HG03432 (cell line): ENCODE results near the gene CRB3.
"Not testable (repeated sequence)": the region's sequence is repeated elsewhere in the genome, so short reads cannot be mapped to it uniquely, and the experiment has no call there.

Experiments used
- ATAC-seq: cut with Tn5 transposase; IDR thresholded peaks from one replicate; pipeline ENCODE4 v1.9.1; 2021; ENCODE audit warnings: mild to moderate bottlenecking, moderate library complexity; ENCODE audit not compliant: unreplicated experiment

Gene CRB3, protein sequence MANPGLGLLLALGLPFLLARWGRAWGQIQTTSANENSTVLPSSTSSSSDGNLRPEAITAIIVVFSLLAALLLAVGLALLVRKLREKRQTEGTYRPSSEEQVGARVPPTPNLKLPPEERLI

DNA sequence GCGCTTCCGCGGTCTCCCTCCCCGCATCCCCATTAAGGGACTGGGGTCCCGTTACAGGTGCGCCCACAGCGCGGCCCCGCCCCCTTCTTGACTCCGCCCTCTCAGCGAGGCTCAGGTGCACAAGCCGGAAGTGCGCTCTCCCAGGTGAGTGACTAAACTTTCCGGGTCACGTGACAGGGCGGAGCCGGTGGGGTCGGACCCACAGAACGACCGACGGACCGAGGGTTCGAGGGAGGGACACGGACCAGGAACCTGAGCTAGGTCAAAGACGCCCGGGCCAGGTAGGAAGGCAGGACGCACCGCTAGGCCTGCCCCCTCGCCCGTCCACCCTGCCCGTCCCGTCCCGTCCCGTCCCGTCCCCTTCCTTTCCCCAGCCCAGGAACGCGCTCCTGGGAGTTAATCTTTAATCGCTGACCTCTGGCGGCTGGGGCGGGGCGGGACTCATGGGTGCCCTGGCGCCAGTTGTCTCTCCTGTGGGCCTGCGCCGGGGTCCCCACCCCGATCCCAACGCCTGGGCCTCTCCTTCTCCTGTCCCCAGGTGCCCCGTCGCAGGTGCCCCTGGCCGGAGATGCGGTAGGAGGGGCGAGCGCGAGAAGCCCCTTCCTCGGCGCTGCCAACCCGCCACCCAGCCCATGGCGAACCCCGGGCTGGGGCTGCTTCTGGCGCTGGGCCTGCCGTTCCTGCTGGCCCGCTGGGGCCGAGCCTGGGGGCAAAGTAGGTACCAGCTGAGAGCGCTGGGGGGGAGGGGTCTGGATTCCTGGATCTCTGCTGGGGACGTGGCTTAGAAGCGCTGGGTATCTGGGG is at the start of gene CRB3:
CRB3 (plus strand) TSS at position 202 of the 804 bp plus-strand sequence; CDS start at position 633, 431 bp downstream.
- ATAC-seq: no peak

DNA sequence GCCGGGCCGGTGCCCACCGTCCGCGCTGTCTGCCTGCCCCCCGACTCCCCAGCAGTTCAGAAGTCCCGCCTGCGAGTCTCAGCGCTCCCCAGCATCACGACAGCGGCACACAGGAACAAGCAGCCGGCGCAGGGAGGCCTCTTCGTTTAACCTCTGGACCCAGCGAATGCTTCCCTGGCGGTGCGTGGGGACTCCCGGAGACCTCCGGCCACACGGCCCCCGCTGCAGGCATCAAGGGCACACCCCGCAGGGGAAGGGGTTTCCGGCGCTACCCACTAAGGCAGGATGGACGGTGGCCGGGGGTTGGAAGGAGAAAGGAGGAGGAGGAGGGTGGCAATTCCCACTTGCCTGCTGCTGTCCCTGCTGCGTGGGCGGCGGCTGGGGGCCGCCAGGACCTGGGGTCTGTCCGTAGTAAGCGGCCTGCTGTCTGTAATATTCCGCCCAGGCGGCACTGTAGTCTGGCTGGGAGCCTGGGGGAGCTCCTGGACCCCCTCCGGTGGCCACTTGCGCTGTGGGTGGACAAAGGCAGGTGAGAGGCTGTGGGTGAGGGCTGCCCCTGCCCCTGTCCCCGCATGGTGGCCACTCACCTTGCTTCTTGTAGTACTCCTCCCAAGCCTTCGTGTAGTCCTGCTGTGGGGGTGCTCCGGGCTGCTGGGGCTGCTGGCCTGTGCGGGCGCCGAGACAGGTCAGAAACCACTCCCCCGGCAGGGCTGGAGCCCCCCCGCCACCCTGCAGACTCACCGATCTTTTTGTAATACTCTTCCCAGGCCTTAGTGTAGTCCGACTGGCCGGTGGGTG is 49.1 kb upstream of the CRB3 start:
- no peak for ATAC-seq

DNA sequence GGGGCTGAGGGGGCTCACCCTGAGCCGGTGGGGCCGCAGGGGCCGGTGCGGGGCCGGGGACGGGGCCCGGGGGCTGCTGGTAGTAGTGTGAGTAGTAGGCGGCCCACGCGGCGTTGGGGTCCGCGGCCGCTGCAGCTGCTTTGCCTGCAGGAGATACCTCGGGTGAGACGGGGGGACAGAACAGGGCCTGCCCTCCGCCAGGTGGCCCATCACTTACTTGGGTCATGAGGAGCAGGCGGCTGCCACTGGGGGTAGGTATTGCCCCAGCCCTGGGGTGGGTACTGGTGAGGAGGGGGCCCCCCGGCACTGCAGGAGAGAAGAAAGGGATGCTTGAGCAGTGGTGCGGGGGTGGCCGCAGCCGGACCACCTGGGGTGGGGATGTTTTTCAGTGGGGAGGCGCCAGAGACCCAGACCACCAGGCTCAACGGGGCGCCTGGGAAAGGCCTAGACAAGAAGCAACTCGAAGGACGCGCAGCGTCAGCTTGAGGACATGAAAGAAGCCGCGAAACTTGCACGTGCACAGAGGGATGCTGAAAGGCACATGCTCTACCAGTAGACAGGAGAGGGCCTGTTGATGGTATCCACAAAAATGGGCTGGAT is 48.4 kb upstream of the CRB3 start:
- no peak for ATAC-seq

DNA sequence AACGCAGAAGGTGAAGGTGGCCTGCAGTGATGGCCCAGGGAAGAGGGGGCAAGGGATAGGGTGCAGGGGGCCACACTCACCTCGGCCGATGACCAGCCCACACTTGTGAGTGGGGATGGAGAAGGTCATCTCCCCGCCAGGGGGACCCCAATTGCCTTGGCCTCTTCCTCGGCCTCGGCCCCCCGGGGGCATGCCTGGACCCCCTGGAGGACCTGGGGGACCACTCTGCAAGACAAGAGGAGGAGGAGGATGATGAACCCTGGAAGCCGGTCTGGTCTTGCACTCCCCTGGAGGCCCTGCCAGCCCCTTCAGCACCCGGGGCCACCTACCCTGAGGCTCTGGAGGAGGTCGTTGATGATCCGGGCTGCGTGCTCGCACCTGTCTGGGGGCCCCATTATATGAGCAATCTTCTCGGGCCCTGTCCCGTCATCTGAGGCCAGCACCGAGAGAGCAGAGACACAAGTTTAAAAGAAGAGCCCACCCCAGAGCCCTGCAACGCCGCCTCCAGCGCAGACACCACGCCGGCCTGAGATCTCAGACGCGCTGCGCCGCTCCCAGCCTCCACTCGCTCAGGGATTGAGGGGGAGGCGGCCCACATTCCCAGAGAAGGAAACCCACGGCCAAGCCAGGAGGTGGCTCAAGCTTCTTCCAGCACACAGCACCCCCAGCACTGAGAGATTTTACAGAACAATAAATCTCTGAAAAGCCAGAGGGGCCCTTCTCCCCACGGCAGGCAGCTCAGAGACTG is 47.2 kb upstream of the CRB3 start:
- ATAC-seq: no peak

DNA sequence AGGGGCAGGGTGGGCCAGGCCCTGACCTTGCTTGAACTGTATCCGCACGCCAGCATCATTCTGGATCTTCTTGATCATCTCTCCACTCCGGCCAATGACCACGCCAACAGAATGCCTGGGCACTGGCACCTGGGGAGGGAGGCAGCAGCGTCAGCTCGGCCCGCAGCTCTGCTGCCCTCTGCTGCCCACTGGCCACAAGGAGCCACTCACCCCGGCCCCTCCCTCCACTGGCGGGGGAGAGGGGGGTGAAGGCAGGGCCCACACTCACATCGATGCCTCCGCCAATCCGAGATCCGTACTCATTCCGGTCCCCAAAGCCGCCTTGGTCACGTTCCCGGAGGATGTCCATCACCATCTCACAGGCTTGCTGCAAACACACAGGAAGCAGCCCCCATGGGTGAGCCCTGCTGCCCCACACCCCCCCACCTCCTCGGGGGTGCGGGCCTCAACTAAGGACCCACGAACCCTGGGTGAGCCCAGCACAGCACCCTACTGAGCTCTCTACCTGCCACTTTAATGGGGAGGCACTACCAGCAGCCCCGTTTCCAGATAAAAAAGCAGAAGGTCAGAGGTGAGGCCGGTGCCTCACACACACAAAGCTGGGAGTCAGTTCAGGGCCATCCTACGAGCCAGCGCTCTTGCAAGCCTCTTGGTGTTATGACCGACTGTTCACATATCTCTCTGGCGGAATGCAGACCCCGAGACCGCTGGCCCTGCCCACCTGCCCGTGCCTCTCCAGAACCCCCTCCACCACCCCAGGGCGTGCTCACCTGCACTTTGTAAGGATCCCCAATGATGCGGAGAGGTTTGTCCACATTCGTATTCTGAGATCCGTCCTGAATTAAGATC is 46.1 kb upstream of the CRB3 start:
- ATAC-seq: no peak

DNA sequence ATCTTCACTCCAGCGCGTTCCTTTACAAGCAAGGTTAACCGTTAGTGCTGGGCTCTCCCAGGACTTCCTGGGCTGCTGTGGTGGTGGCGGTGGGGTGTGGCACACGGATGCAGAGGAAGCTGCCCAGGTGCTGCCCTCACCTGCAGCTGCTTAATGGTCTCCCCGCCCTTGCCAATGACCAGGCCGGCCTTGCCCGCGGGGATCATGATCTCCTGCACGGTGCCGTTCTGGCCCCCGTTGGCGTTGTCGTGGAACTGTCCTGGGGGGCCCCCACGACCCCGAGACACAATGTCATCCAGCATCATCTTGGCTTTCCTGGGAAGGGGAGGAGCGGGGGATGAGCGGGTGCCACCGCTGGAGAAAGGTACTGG is 45.5 kb upstream of the CRB3 start:
- ATAC-seq: no peak

DNA sequence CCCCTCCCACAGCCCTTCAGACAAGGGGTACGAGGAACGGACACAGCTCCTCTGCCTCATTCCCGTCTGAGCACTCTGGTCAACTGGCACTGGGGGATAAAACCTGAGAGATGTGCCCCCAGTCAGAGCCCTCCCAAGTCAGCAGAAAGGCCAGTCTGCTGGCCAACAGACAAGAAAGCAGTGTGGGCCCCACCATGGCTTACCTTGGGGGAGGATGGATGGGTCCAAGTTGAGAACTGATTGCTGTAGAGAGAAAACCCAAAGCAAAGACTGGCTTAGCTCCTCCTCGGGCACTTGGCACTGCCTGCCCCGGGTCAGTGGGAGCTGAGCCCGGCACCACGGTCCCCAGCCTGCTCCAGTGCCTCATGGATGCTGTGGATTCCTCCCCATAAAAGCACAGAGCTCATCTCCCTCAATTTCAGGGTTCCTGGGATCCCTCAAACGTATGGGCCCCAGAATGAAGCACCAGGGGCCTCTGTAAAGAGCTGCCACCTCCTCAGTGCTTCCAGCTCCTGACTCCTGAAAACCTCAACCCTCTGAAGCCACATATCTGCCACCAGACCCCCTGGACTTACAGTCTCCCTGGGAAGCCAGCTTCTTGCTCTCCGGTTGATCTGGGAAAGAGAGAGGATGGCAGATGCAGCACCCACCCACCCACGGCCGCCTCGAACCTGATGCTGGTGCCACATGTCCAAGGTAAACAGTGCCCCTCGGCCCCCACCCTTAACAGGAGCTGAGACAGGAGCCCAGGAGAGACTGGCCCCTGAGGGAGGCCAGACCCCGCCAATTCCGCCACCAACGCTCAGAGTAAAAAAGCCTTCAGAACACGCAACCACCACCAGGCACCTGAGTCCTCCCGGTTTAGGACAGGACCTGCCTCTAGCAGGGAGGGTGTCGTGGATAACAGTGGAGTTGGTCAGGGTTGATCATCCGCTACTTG is 42.7 kb upstream of the CRB3 start:
- no peak for ATAC-seq

DNA sequence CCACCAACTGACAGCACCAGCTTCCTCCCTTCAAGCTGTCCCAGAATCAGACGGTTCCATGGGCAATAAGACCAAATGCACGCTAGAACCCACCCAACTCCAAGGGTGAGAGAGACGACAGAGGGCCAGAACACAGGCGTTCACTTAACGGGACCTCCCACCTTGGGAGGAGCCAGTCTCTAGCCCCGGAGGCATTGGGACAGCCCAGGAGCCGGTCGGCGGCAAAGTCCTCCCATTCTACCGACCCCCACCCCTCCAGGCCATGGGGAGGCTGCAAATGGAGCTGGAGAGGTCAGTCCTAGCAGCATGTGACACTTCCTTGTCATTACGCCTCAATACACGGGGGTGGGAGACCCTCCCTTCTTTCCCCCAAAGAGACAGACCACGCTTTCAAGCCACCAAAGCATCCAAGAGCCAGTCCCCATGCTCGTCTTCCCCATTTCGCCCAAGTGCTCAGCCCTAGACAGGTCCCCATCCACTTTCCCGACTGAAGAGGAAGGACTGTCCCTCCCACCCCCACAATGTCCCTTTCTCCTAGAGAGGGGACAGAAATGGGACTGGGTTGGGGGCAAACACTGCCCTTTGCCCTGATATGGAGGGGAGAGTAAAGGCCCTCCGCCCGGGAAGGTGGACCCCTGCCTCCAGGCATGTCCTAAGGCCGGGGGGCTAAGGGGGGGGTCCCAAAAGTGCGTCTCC is 40.4 kb upstream of the CRB3 start:
- ATAC-seq: no peak

DNA sequence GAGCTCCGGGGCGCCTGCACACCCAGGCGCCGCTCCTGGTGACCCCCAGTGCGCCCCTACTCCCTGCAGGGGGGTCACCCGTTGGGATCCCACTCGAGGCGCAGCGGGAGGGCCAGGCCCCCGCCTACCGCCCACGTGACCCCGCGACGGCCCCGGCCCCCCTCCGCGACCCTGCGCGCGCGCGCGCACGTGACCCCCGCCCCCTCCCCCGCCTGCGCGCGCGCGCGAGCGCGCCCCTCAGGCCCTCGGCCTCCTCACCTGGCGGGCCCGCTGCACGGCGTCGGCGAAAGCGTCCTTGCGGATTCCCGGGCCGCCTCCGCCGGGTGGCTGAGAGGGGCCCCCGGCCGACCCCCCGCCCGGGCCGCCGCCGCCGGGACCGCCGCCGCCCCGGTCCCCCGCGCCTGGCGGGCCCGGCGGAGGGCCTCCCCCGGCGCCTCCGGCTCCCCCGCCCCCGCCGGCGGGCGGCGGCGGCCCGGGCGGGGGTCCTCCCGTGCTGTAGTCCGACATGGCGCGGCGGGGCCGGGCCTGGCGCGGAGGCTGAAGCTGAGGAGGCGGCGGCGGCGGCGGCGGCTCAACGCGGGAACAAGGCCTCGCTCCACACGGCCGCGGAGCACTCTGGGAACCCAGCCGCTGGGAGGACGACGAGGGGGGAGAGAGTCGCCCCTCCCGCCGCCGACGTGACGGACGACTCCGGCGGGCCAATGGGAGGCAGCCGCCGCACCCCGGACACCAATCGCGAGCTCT is 39.7 kb upstream of the CRB3 start, which contains the start of gene KHSRP:
KHSRP (minus strand) TSS at position 617 of the 744 bp plus-strand sequence; CDS start at position 507, 110 bp downstream.
- no peak for ATAC-seq

DNA sequence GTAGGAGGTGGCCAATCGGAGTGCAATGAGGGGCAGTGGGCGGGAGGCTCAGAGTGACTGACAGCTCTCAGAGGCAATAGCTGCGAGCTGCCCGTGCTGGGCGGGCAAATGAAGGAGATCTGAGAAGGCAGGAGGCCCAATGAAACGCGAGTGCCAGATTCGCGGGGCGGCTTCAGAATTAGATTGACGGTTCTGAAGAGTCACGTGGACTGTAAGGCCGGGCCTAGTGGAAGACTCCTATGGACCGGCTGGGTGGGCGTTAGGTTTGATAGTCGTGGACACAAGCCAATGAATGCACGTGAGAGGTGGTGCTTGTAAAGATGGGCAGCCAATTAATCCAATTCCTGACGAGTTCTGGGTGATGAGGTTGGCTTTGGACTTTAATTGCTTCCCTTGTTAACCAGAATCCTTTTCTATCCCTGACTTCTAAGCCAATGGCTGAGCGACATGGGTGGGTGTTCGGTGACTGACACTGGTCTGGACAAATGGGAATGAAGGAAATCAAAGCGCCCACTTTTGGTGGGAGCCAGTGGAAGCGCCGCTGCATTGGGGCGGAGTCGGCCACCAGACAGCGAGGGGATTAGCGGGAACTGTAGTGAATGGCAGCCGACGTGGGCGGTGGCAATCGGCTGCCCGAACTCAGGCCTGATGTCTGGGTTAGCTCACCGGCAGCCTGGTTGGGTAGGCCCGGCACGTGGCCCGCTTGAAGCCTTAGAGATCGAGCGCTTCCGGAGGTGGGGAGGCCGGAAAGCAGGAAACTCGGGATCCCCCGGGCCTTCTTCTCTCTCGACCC is 38.9 kb upstream of the CRB3 start:
- ATAC-seq: peak; percentile 86

DNA sequence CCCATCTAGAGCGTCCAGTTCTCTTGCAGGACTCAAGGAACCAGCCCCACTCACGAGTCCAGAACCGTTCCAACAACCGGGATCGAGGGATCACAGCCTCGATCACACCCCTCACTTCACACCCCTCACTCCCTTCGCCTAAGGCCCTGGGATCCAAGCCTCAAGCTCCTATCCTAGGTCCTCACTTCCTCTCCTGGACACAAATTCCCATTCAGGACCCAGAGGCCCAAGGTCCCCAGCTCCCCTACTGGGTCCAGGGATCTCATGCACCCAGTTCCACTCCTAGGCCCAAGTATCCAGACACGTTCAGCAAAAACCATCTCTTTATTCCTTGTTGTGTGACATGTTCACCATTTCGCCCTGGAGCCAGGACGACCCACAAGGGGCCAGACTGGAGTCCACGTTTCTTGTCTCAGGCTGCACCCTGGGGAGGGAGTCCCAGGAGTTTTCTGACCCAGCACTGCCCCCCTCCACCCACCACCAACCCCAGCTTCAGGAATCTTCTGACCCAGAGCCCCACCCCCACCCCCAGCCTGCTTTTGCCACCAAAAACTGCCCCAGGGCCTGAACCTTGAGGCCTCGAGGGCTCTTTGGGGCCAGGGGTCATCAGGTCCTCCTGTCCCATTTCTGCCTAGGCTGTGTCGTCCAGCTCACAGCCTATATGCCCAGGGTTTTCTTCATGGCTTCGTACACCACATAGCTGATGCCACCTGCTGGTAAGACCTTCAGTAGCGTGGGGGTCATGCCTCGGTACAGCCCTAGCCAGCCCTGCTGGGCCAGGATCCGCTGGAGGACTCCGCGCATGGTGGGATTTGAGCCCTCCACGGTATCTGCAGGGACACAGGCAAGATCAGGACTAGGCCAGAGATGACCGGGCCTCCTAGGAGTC is 38.1 kb upstream of the CRB3 start:
- ATAC-seq: no peak

DNA sequence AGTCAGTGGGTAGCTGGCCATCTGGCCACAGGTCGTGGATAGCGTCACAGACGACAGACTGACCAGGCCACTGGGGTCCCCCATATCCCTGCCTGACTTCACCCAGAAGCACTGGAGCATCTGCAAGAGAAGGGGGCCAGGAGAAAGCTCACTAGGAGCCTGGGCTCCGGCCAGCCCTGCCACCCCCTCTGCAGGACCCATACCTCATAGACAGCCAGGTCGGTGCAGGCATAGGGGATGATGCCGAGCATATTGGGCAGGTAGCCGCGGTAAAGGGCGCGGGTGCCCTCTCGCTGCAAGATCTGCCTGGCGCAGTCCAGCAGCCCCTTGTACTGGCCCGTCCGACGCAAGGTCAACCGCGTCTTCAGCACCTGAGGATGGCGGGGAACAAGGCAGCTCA is 36.9 kb upstream of the CRB3 start:
- no peak for ATAC-seq

DNA sequence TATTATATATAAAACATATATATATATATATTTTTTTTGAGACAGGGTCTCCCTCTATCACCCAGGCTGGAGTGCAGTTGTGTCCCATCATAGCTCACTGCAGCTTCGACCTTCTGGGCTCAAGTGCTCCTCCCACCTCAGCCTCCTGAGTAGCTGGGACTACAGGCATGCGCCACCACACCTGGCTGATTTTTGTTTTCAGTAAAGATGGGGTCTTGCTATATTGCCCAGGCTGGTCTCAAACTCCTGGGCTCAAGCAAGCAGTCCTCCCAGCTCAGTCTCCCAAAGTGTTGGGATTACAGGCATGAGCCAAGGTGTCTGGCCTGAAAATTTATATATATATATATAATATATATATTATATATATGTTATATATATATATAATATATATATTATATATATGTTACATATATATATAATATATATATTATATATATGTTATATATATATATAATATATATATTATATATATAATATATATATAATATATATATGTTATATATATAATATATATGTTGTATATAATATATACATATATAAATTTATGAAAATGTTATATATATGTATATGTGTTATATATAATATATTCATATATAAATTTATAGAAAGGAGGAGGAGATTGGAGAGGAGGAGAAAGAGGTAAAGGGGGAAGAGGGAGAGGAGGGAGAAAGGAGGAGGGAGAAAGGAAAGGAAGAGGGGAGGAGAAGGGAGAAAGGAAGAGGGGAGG is 35.2 kb upstream of the CRB3 start:
- ATAC-seq: not testable (repeated sequence)

DNA sequence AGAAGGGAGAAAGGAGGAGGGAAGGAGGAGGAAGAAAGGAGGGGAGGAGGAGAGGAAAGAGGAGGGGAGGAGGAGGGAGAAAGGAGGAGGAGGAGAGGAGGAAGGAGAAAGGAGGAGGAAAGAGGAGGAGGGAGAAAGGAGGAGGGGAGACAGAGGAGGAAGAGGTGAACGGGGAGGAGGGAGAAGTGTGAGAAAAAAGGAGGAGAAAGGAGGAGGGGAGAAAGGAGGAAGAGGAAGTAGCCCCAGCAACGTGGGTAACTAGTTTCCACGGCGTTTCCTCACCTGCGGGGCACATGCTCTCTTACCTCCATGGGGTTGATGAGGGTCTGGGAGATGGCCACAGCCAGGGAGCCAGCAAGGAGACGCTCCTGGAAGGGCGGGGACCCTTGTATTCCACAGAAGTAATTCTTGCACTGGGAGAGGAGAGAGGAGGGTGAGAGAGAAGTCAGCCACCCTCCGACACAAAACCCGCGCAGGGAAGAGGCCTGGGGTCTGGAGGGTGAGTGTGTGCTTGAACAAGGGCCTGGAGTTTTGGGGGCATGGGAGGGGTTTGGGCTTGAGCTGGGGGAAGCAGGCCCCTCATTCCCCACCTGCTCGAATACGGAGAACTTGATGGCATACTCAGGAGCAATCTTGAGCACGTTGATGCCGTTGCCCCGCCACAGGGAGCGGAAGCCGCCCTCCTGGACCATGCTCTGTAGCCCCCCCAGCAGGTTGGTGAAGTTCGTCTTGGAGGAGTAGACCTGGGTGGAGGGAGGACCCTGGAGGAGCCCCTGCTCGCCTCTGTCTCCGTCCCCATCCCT is 34.5 kb upstream of the CRB3 start:
- ATAC-seq: no peak
